Ovary (tissue), 9 donors: ENCODE measurements around the gene NEK1. TPM values are rescaled to one million over a fixed set of nuclear protein-coding genes. Genes with fewer than 3 reads are reported as not detected.

Experiments
- DNase-seq, 5 donors: peaks; one replicate each; pipeline ENCODE4 v3.0.0-alpha.2; 2019 to 2020
- H3K27ac ChIP-seq, 2 donors: fragments of 200-600 bp; one replicate each; pipeline versions ENCODE4 v1.5.1 to v1.8.0; 2019 to 2022
- H3K27me3 ChIP-seq: fragments of 200-600 bp; one replicate; pipeline ENCODE4 v1.8.0; 2022
- H3K36me3 ChIP-seq: fragments of 200-600 bp; sonication (generic); one replicate; pipeline ENCODE4 v1.5.1; 2019
- H3K4me1 ChIP-seq: one replicate; pipeline ENCODE4 v1.8.1; 2013; ENCODE audit warnings: mild to moderate bottlenecking, moderate library complexity; ENCODE audit not compliant: insufficient read depth
- H3K4me3 ChIP-seq: fragments of 200-600 bp; sonication (generic); one replicate; pipeline ENCODE4 v1.5.1; 2017
- H3K9me3 ChIP-seq, 2 donors: fragments of 200-600 bp in 1 of 2; sonication (generic) in 1 of 2; one replicate each; pipeline versions ENCODE4 v1.5.1 to v1.8.1; 2013 to 2019; ENCODE audit warnings: mild to moderate bottlenecking in 1 of 2, moderate library complexity in 1 of 2
- EP300 ChIP-seq: sonication (generic); formaldehyde crosslinking; IDR thresholded peaks from one replicate; pipeline ENCODE4 v1.6.1; 2017; ENCODE audit warnings: antibody characterized with exemption
- POLR2A ChIP-seq: fragments of 450-650 bp; IDR thresholded peaks from one replicate; pipeline ENCODE4 v1.6.1; 2017; ENCODE audit warnings: antibody characterized with exemption, mild to moderate bottlenecking, moderate library complexity
- WGBS, 3 donors: extraction: QIAGEN DNeasy Blood & Tissue Kit in 1 of 3; methylation state at CpG; one replicate each; pipeline versions ENCODE4 v1.1.5 to v1.1.7; 2013 to 2017; 5-methylcytosine and 5-hydroxymethylcytosine counted together
- intact Hi-C, 4 donors: fragments of 100-400 bp; cut with DNase I; formaldehyde crosslinking; loops; one replicate each; pipeline versions ENCODE4 v1.11.0 to v1.15.1; 2022 to 2023
- polyA plus RNA-seq, 2 donors: library from polyadenylated mRNA; stranded (reverse); fragments of 200-250 nt in 1 of 2; fragments of 350-450 nt in 1 of 2; fragmentation: Illumina TruSeq in 1 of 2; extraction: RNeasy Lipid Tissue Mini Kit (QIAGEN cat#74804) in 1 of 2; gene quantifications; one replicate each; pipeline ENCODE4 v1.2.3, GENCODE V29; 2013 to 2014
- total RNA-seq, 7 donors: library from RNA; depleted of rRNA in 2 of 7; stranded (reverse); fragments of >200 nt in 2 of 7; fragmentation: NEBNext Ultra II Directional in 3 of 7; extraction: Animal tissue kit (Norgen Biotek cat#: 25700) in 3 of 7; gene quantifications; one replicate each; pipeline versions ENCODE4 v1.1.0 to v1.2.4, GENCODE V29; 2016 to 2023
- TF ChIP-seq, protein P1 (sequence below), 3 donors: fragments of 450-650 bp in 2 of 3; fragments of 200-600 bp in 1 of 3; IDR thresholded peaks; one replicate each; pipeline versions ENCODE4 v1.5.1 to v1.8.0; 2016 to 2022; ENCODE audit warnings: antibody characterized with exemption in 3 of 3, mild to moderate bottlenecking in 1 of 3
- donor health status: DM: no; HTN: no; CAD: no; lungs with moderate emphysema.
- donor health status: DM: no; HTN: no; CAD: no.
- donor health status: Bipolar disorder and iron deficiency.
- donor health status: DM: yes; HTN: yes; CAD: no.
- donor health status: DM: no; HTN: no; CAD: no.
- donor health status: DM: yes; HTN: yes; CAD: no.

Gene NEK1
- total and polyA plus RNA-seq, 9 donors, result 8.7 to 29.5 (median 22.0) TPM

GRCh38 chr4:169493164-169493524, 119.2 kb downstream of the NEK1 start:
- Histone ChIP-seq H3K9me3 (no peaks in the 10 kb centered on the region), H3K4me1 (no peaks in the 10 kb centered on the region), H3K27me3 (no peaks in the 10 kb centered on the region), H3K27ac (no peak overlapping the region), H3K4me3 (no peak overlapping the region), H3K36me3 (no peaks in the 10 kb centered on the region)
- DNase-seq, result no peak
- WGBS, 3 donors, result 60 to 61% (median 61%) methylated on average over 2 of the region's 2 CpGs
- TF ChIP-seq, protein P1, sequence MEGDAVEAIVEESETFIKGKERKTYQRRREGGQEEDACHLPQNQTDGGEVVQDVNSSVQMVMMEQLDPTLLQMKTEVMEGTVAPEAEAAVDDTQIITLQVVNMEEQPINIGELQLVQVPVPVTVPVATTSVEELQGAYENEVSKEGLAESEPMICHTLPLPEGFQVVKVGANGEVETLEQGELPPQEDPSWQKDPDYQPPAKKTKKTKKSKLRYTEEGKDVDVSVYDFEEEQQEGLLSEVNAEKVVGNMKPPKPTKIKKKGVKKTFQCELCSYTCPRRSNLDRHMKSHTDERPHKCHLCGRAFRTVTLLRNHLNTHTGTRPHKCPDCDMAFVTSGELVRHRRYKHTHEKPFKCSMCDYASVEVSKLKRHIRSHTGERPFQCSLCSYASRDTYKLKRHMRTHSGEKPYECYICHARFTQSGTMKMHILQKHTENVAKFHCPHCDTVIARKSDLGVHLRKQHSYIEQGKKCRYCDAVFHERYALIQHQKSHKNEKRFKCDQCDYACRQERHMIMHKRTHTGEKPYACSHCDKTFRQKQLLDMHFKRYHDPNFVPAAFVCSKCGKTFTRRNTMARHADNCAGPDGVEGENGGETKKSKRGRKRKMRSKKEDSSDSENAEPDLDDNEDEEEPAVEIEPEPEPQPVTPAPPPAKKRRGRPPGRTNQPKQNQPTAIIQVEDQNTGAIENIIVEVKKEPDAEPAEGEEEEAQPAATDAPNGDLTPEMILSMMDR (IDR thresholded peaks at IDR 0.05), result no peak
- intact Hi-C loops, result no loop called here

GRCh38 chr4:169492436-169493163, 119.8 kb downstream of the NEK1 start:
- H3K9me3 ChIP-seq, result no peaks in the 10 kb centered on the region
- no peaks in the 10 kb centered on the region for H3K36me3 ChIP-seq
- no peak overlapping the region for H3K27ac ChIP-seq
- intact Hi-C loops, result no loop called here
- TF ChIP-seq, protein P1 (IDR thresholded peaks at IDR 0.05), result peak in 1 of 3 donors; percentile 8
- TF ChIP-seq EP300, result no peak
- DNase-seq, result no peak
- 72 to 73% (median 73%) methylated on average over 10 of the region's 10 CpGs for WGBS, 3 donors
- no peaks in the 10 kb centered on the region for H3K4me1 ChIP-seq
- no peak overlapping the region for H3K4me3 ChIP-seq
- H3K27me3 ChIP-seq, result no peaks in the 10 kb centered on the region

- H3K27me3 ChIP-seq, result no peaks in the 10 kb centered on the region
- no peaks in the 10 kb centered on the region for H3K9me3 ChIP-seq
- no peaks in the 10 kb centered on the region for H3K36me3 ChIP-seq
- H3K27ac ChIP-seq, result no peak overlapping the region
- no peak overlapping the region for H3K4me3 ChIP-seq
- no peak for DNase-seq
- TF ChIP-seq, protein P1 (IDR thresholded peaks at IDR 0.05), result no peak
- TF ChIP-seq POLR2A, result no peak
- TF ChIP-seq EP300, result no peak
- no peaks in the 10 kb centered on the region for H3K4me1 ChIP-seq
- intact Hi-C loops, result no loop called here
- 89 to 98% (median 97%) methylated on average over 1 of the region's 1 CpG for WGBS, 3 donors
These were observed 121.2 kb downstream of the NEK1 start for GRCh38 chr4:169491211-169491610.

DNA sequence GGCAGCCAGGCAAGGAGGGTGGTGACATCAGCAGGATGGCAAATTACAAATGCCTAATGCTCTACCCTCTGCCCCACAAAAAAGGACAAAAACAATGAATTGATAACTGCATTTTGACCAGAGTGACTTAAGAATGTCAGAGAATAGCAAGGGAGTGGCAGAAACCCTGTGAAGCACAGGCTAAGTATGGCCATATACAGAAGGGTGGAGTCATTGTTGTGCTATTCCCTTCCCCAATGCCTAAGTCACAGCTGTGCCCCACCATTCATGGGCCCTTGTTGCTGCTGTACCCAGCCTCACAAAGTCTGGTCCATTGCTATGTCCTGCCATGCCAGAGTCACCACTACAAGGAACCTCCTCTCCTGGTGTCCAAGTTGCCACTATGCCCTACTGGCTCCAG, 123.1 kb downstream of the NEK1 start:
- Histone ChIP-seq H3K9me3 (no peaks in the 10 kb centered on the region), H3K4me1 (no peaks in the 10 kb centered on the region), H3K36me3 (no peaks in the 10 kb centered on the region), H3K27me3 (no peaks in the 10 kb centered on the region), H3K27ac (no peak overlapping the region), H3K4me3 (no peak overlapping the region)
- no peak for DNase-seq
- TF ChIP-seq POLR2A (no peak), EP300 (no peak)
- TF ChIP-seq, protein P1 (IDR thresholded peaks at IDR 0.05), result no peak
- intact Hi-C loops, result loop anchor here in 3 of 4 donors (5.0 to 10.0 kb wide), 3 partner anchors 465 to 565 kb away; no protein-coding TSS in a partner anchor
